Ectodermal cell (in vitro differentiated cells): ENCODE results near the gene HINT1.

Experiments used
- H3K27ac ChIP-seq: 2 replicates; pipeline ENCODE4 v1.7.0; 2013; ENCODE audit warnings: mild to moderate bottlenecking, low read depth, low read length; ENCODE audit not compliant: insufficient read depth, poor library complexity, severe bottlenecking
- H3K27me3 ChIP-seq: 2 replicates; pipeline ENCODE4 v1.7.0; 2013; ENCODE audit warnings: mild to moderate bottlenecking, low read length; ENCODE audit not compliant: insufficient read depth, control insufficient read depth, poor library complexity, severe bottlenecking
- H3K36me3 ChIP-seq: one replicate; pipeline ENCODE4 v1.7.0; 2013; ENCODE audit warnings: low read length; ENCODE audit not compliant: control insufficient read depth, insufficient read depth
- H3K4me1 ChIP-seq: one replicate; pipeline ENCODE4 v1.7.0; 2013; ENCODE audit warnings: low read length; ENCODE audit not compliant: control insufficient read depth, insufficient read depth
- H3K4me3 ChIP-seq: 2 replicates; pipeline ENCODE4 v1.7.0; 2013; ENCODE audit warnings: low read depth, low read length, control low read depth; ENCODE audit not compliant: insufficient read depth
- H3K9me3 ChIP-seq: 2 replicates; pipeline ENCODE4 v1.7.0; 2013; ENCODE audit warnings: mild to moderate bottlenecking, low read length, moderate library complexity; ENCODE audit not compliant: control insufficient read depth
- WGBS, 2 experiments: methylation state at CpG; one replicate each; pipeline ENCODE4 v1.1.7; 2013; ENCODE audit warnings: missing lambda C conversion rate in 2 of 2; 5-methylcytosine and 5-hydroxymethylcytosine counted together

Gene HINT1

DNA sequence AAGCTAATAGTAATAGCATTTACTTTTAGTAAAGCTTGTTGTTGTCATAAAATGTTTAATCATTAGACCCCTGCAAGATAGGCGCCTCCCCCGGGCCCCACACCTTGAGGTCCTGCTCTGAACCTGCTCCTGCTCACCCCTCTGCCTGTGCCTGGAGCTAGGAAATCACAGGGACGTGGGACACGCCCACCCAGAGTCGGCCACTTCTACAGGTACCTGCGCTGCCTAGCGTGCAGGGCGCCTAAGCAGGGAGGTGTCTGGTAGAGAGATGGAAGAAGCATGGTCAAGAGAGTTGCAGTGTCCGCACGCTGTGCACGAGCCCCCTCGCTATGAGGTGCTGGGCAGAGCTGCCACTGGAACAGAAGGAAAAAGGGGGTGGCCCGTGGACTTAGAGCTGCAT is 52.6 kb downstream of the HINT1 start:
- Histone ChIP-seq H3K36me3 (no peaks in the 10 kb centered on the region), H3K9me3 (no peaks in the 10 kb centered on the region), H3K27ac (no peak overlapping the region), H3K27me3 (no peaks in the 10 kb centered on the region), H3K4me1 (no peaks in the 10 kb centered on the region), H3K4me3 (no peak overlapping the region)
- 91 to 92% methylated on average over 13 of the region's 13 CpGs for WGBS, 2 experiments

DNA sequence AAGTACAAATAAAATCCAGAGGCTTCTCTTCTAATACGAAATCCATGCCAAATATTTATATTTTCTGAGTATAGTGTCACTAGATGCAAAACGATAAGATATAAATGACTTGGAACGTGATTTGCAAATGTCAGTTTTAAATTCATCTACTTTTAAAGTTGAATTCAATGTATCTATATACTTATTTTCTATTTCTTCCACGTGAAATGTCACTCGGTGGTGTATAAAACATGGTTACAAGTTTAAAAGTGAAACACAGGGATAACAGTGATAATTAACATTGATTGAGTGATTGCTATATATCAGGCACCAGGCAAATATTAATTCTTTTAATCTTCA is 54.8 kb downstream of the HINT1 start:
- Histone ChIP-seq H3K36me3 (no peaks in the 10 kb centered on the region), H3K27me3 (no peaks in the 10 kb centered on the region), H3K9me3 (no peaks in the 10 kb centered on the region), H3K4me1 (no peaks in the 10 kb centered on the region), H3K27ac (no peak overlapping the region), H3K4me3 (no peak overlapping the region)
- 74 to 77% methylated on average over 2 to 5 of the region's 5 CpGs for WGBS, 2 experiments

DNA sequence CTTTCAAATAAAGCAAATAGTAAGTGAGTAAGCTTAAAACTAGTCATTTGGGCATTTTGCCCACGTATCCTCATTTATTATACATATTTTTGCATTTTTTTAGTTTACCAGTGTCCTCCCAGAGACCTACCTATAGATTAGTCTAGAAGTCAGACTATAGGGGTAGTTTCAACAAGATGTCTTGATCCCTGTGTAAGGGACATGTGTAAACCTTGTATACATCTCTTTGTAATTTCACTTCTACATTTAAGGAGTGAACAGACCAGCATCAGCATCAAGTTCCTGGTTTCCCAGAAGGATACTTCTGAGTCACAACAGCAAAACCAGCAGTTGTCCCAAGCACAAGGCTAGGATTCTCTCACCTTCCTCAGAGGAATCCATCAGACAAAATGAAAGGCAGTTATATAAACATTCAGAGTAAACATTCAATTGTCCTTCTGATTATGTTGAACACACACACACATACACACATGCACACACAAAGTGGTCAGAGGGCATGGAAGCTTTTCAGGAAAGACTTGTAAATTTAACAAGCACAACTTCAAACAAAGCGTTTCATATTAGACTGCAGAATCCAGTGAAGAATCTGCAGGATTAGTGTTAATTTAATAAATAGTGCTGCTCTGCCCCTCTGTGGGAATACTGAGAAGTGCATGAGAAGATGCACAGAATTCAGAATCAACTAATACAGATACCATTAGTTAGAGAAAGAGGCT is 55.4 kb downstream of the HINT1 start:
- 60 to 86% methylated on average over 1 to 2 of the region's 2 CpGs for WGBS, 2 experiments
- no peak overlapping the region for H3K4me3 ChIP-seq
- H3K27ac ChIP-seq = no peak overlapping the region
- H3K36me3 ChIP-seq = no peaks in the 10 kb centered on the region
- H3K9me3 ChIP-seq = no peaks in the 10 kb centered on the region
- no peaks in the 10 kb centered on the region for H3K4me1 ChIP-seq
- no peaks in the 10 kb centered on the region for H3K27me3 ChIP-seq
